Bone marrow (tissue), 2 donors: Measurements from ENCODE around the gene POLN.

ENCODE experiments used
- DNase-seq, 2 donors: peaks; one replicate each; lab custom pipeline; 2025; lab: John Stamatoyannopoulos, UW

Gene POLN

DNA sequence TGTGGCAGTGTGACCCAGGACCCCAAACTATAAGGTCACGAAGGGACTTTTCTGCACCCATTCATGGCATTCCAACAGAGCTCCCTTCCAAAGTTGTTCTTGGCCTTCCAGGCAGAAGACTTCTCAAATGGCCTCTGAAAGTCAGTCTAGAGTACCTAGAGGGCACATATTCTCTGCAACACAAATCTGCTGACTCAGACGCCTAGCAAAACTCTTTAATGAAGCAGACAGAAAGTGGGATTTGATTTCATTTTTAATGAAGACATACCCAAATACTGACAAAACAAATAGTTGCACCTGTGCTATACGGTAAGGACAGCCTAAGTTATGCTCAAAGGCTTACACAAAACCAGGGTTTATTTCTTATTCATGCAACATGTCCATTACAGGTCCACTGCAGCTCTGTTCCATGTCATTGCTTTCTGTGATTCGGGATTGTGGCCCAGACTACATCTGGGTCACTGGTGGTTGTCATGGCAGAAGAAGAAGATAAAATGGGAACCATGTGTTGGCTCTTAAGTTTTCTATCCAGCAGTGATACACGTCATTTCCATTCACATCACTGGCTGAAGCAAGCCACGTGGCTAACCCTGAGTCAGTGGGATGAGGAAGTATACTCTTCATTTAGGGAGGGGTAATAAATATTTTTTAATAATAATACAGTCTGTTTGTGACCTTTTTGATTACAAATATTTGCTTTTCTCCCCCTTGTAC lies 125.1 kb downstream of the POLN start:
- no peak for DNase-seq

DNA sequence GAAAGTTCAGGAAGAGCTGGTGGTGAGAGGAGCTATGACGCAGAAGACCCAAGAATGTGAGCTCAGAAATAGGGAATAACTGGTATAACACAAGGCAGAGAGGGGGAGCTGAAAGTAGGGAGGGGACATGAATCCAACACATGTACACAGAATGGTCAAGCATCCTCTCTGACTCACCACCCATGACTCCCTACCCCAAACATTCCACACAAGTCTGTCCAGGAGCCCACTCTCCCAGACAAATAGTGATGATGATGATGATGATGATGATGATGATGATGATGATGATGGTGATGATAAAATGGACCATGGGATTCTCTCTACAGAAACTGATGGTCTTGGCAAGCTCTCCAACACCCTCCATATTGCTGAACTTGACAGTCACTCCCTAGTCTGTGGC lies 136.4 kb downstream of the POLN start:
- DNase-seq = no peak

GRCh38 chr4:2104556-2105345 lies 137.2 kb downstream of the POLN start:
- no peak for DNase-seq

GRCh38 chr4:2103843-2104547 lies 137.9 kb downstream of the POLN start:
- DNase-seq = no peak

- no peak for DNase-seq
Observed at GRCh38 chr4:2103127-2103842, 138.6 kb downstream of the POLN start.

GRCh38 chr4:2102045-2102883 lies 139.7 kb downstream of the POLN start:
- DNase-seq = no peak

GRCh38 chr4:2101346-2102044 lies 140.4 kb downstream of the POLN start:
- no peak for DNase-seq

DNA sequence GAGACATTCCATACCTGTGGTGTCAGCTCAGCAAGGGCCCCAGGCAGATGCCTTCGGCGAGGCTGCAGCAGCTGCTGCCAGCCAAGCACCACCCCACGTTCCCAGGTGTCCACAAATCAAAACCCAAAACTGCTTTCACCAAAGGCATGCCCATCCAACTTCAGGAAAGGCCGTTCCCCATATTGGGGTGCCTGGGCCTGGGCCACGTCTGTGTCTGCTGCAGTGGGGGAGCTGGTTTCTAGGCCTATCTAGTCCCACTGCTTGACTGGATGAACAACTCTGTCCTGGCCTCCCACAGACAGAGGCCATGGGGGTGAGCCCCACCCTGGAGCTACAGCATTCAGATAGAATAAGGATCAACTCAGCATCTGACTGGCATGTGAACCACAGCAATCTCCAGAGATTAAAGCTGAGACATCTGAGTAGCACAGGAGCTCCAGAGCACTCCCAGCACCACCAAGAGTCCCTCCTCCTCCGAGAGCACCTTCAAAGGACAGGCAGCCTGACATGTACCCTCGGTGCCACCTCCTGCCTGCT lies 145.8 kb downstream of the POLN start:
- DNase-seq = no peak

DNA sequence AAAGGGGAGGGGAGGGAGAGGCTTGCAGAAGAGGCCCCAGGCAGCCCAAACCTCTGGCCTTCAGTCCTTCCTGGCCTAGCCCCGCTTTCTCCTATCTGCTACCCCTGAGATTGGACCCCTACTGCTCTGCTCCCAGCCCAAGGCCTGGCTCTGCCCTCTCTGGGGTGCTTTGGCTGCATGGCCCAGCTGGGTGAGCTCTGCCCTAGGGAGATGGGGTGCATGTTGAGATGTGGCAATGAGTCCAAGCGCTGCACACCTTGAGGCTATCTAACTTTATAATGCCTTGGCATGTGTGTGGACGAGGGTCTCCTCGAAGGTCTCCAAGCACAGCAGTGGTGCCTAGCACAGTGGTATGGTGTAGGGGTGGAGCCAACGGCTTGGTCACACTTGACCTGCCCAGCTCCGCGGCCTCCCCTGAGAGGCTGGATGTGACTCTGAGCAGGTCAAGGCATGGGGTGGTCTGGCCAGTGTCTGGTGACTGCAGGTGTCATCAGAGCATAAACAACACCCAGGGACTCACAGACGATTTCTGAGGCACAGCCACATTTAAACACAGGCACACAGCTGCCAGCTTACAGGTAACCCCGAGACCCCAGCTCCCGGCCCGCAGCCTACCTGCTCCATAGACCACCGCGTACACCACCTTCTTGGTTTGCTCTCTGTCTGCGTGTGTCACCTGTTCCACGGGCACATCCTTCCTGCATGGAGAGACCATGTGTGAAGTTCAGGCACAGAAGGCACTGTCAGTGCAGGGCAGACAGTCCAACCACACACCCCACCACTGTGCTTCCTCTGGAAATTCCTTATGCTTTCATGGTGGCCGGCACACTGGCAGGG lies 146.5 kb downstream of the POLN start:
- DNase-seq = no peak

- no peak for DNase-seq
Observed at GRCh38 chr4:2094545-2094944, 147.4 kb downstream of the POLN start.

- no peak for DNase-seq
Observed at GRCh38 chr4:2093265-2093664, 148.7 kb downstream of the POLN start.

GRCh38 chr4:2092669-2093053 lies 149.3 kb downstream of the POLN start:
- no peak for DNase-seq

DNA sequence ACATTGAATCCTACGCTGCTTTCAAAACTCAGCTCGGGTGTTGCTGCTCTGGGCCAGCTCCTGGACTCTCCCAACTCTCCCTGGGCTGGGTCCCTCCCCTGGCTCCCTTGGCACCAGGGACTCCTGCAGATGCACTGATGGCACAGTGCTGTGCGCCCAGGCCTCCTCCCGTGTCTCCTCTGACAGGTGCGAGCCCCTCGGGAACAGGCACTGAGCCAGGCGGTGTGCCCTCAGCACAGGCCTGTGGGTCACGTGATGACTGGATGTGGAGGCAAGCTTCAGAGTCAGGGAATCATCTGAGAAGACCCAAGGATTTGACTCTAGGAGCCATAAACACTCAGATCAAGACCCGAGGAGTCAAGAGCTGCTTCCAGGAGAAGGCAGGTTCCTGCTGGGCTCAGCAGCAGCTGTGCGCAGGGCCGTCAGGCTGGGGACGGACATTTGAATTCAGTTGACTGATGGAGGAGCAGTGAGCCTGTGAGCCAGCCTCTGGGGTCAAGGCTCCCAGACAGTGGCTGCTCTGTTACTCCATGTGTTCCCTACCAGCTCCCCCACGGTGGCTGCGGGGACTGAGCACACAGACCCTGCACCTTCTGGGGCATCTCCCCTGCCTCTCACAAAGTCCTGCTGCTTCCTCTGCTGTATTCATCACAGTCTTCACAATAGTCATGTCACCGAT lies 149.8 kb downstream of the POLN start:
- DNase-seq = no peak

DNA sequence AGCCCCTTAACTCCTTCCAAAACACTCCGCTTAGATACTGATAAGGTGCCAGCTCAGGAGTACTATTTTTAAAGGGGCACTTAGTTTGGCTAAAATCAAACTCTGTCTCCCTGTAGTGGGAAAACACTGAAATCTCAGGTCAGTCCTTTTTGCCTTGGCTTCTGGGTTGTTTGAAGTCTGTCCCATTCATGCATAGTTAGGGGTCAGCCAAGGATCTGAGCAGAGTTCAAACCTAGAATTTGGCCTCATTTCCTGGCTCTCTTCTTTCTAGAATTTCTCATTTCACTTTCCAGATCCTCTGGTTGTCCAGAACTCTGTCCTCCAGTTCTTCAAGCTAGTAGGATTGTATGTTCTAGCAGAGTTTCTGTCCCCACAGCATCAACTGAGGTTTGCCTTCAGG lies 151.3 kb downstream of the POLN start:
- no peak for DNase-seq

DNA sequence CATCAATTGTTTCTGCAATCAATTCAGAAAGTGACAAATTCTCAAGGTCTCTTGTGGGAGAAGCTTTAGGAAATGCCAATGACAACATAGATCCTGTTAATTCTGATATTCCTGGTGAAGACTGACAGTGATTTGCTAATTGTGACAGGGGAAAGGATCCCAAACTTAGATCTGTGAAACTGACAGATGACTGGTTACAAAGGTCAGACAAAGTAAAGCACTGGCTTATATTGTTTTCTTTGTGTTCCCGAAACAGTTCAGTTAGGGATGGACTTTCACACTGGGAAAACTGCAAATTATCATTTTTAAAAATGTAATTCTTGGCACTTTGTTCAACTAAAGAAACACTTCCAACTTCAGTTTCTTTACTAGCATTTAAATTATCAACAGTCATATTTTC lies 152.7 kb downstream of the POLN start:
- DNase-seq = no peak

GRCh38 chr4:2087170-2087569 lies 154.8 kb downstream of the POLN start:
- no peak for DNase-seq

DNA sequence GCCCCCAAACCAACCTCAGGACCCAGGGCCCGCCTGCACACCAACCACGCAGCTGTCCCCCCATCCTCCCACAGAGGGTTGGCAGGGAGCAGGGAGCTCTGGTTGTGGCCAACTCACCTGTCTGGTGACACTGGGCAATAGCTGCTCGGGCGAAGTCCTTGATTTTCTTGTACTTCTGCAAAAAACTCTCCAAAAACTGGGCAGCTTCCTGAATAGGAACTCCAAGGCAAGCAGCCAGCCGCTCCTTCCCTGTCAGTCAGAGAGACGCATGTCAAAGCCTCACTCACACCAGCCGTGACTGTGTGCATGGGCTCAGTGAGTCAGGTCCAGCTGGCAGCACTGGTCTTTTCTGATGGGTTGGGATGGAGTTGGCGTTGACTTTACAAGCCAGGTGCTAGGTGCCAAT lies 156.4 kb downstream of the POLN start:
- no peak for DNase-seq

- no peak for DNase-seq
Observed at GRCh38 chr4:2084316-2084715, 157.6 kb downstream of the POLN start.

DNA sequence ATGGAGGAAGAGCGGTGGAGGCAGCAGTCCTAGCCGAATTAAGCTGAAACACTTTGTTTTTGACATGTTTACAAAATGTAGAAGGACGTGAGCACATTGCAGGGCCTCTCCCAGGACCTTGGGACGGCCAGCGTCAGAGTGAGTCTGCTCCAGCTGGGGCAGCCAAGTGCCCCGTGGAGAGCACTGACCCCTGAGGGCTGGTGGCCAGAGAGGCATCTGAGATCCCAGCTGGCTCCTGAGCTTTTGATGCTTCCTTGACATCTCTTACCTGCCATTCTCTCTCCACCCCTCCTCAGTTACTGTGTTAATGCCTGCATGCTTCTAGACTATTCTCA lies 158.1 kb downstream of the POLN start:
- DNase-seq = no peak
